CD4-positive, alpha-beta T cell (primary cell): ENCODE data around the gene NDRG2. TPM values are rescaled to one million over a fixed set of nuclear protein-coding genes. Genes with fewer than 3 reads are reported as not detected.

ENCODE experiments used
- ATAC-seq: fragments of 200-7000 bp; cut with Tn5 transposase; one replicate; pipeline ENCODE4 v1.10.0; 2022; ENCODE audit warnings: mild to moderate bottlenecking; ENCODE audit not compliant: poor library complexity
- CTCF ChIA-PET: fragments of 350-600 bp; sonication (Branson Sonifier 250); formaldehyde crosslinking; loops from one replicate; lab custom pipeline; 2021; ENCODE audit warnings: antibody characterized with exemption, inconsistent platforms; lab: Charles Lee
- POLR2A ChIA-PET: fragments of 350-600 bp; sonication (Branson Sonifier 250); formaldehyde crosslinking; loops from one replicate; lab custom pipeline; 2021; ENCODE audit warnings: antibody characterized with exemption, inconsistent platforms; lab: Charles Lee
- DNase-seq, 14 experiments: peaks; one replicate each; pipeline ENCODE4 v3.0.0-alpha.2; 2013 to 2020; ENCODE audit warnings: mixed read lengths in 2 of 14
- H3K27ac ChIP-seq, 2 donors: one replicate each; pipeline versions ENCODE4 v1.5.1 to v1.7.0; 2013; ENCODE audit warnings: low read length in 2 of 2, low read depth in 1 of 2, mild to moderate bottlenecking in 1 of 2
- H3K27me3 ChIP-seq, 2 experiments: 1 replicate in 1 of 2; 2 replicates in 1 of 2; pipeline versions ENCODE4 v1.6.1 to v1.7.0; 2013; ENCODE audit warnings: low read length in 2 of 2, control low read depth in 1 of 2, mild to moderate bottlenecking in 1 of 2, moderate library complexity in 1 of 2; ENCODE audit not compliant: insufficient read depth in 2 of 2, control insufficient read depth in 1 of 2
- H3K36me3 ChIP-seq: one replicate; pipeline ENCODE4 v1.6.1; 2013; ENCODE audit warnings: low read length, control low read depth; ENCODE audit not compliant: insufficient read depth
- H3K4me1 ChIP-seq: one replicate; pipeline ENCODE4 v1.6.1; 2013; ENCODE audit warnings: low read length, control low read depth; ENCODE audit not compliant: insufficient read depth
- H3K4me3 ChIP-seq: one replicate; pipeline ENCODE4 v1.5.1; 2013; ENCODE audit warnings: mild to moderate bottlenecking, low read length, moderate library complexity
- H3K9me3 ChIP-seq, 2 experiments: 1 replicate in 1 of 2; 2 replicates in 1 of 2; pipeline versions ENCODE4 v1.6.1 to v1.7.0; 2013; ENCODE audit warnings: low read length in 2 of 2, mild to moderate bottlenecking in 2 of 2, control low read depth in 1 of 2, moderate library complexity in 1 of 2; ENCODE audit not compliant: control insufficient read depth in 1 of 2, insufficient read depth in 1 of 2
- H3K27ac Mint-ChIP-seq: one replicate; pipeline ENCODE4 v1.8.0; 2020; ENCODE audit warnings: mixed read lengths
- H3K27me3 Mint-ChIP-seq: one replicate; pipeline ENCODE4 v1.8.0; 2021; ENCODE audit warnings: mixed read lengths
- H3K36me3 Mint-ChIP-seq: one replicate; pipeline ENCODE4 v1.8.0; 2021; ENCODE audit warnings: low read depth, mixed read lengths
- H3K4me1 Mint-ChIP-seq: one replicate; pipeline ENCODE4 v1.8.0; 2021; ENCODE audit warnings: low read depth, mixed read lengths
- H3K4me3 Mint-ChIP-seq: one replicate; pipeline ENCODE4 v1.8.0; 2020; ENCODE audit warnings: mild to moderate bottlenecking, mixed read lengths
- H3K9me3 Mint-ChIP-seq: one replicate; pipeline ENCODE4 v1.8.0; 2020; ENCODE audit warnings: mixed read lengths
- intact Hi-C, 2 experiments: fragments of 100-400 bp; cut with DNase I in 1 of 2; cut with micrococcal nuclease in 1 of 2; formaldehyde crosslinking; loops; one replicate each; pipeline versions ENCODE4 v1.15.1 to v1.9.0; 2023 to 2025; cut with DNase I, micrococcal nuclease
- microRNA-seq: library from miRNA; unstranded; fragments of <30 nt; microRNA quantifications from one replicate; pipeline ENCODE4 v1.2.0, GENCODE V29; 2021; ENCODE audit warnings: borderline microRNAs expressed, borderline replicate concordance
- total RNA-seq, 174 experiments: library from RNA in 2 of 174; stranded (reverse) in 2 of 174; gene quantifications; one replicate each; pipeline ENCODE4 v1.2.3 and lab custom pipeline; 2021 to 2026
- TF ChIP-seq, protein P1 (sequence below): fragments of 200-600 bp; IDR thresholded peaks from one replicate; pipeline ENCODE4 v1.8.0; 2022; ENCODE audit warnings: antibody characterized with exemption, mild to moderate bottlenecking

The NDRG2 gene
- total RNA-seq, 2 experiments from 2014 or later = 26.7 to 28.6 TPM

DNA sequence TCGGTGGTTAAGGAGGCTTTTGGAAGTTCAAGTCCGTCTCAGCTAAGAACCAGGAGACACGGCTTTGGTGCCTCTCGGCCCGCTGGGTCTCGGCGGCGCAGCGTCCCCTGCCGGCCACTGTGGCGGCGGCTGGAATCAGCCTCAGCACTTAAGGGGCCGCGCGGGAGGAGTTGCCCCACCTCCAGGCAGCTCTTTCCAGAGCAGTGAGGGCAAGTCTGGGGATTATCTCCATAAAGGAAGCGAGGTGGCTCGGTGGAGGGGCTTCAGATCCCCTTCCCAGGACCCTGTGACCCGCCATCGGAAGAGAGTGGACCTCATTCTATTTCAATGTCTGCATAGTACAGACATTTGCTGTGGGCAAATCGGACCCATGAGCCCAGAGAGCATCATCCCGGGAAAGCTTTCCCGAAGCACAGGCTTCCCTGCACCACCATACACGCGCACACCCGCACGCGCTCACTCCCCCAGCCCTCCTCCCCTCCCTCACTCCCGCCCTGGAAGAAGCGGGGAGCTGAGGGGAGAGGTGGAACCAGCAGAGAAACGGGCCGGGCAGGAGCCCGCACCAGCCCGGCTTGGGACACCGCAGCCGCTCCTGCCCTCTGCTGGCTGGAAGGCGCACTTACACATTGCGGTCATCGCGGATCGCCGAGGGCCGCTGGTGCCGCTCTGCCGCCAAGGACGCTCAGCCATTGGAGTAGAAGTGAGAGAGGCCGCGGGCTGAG, 53.7 kb downstream of the NDRG2 start:
- Mint-ChIP-seq H3K36me3 (no peaks in the 10 kb centered on the region), H3K4me1 (peaks cover 15% of the 10 kb centered on the region), H3K27ac (no peak overlapping the region), H3K9me3 (no peaks in the 10 kb centered on the region), H3K4me3 (peak overlapping the region; percentile 93), H3K27me3 (peaks cover 39% of the 10 kb centered on the region)
- ChIA-PET CTCF (interaction anchor here (0.5 to 2.6 kb wide), 35 partner anchors 8 to 1849 kb away, joined by 3 to 23 read pairs (median 4); partner anchors contain the start of genes RNASE2, RNASE4 and TMEM253), POLR2A (interaction anchor here (0.8 to 1.7 kb wide), 4 partner anchors 15 to 133 kb away, joined by 3 to 4 read pairs (median 4); no protein-coding TSS in a partner anchor)
- H3K27me3 ChIP-seq = peaks cover 12% of the 10 kb centered on the region in 2 experiments
- H3K9me3 ChIP-seq = no peaks in the 10 kb centered on the region
- H3K4me3 ChIP-seq = peak overlapping the region; percentile 69
- ATAC-seq = peak; percentile 87
- H3K36me3 ChIP-seq = no peaks in the 10 kb centered on the region
- TF ChIP-seq, protein P1, sequence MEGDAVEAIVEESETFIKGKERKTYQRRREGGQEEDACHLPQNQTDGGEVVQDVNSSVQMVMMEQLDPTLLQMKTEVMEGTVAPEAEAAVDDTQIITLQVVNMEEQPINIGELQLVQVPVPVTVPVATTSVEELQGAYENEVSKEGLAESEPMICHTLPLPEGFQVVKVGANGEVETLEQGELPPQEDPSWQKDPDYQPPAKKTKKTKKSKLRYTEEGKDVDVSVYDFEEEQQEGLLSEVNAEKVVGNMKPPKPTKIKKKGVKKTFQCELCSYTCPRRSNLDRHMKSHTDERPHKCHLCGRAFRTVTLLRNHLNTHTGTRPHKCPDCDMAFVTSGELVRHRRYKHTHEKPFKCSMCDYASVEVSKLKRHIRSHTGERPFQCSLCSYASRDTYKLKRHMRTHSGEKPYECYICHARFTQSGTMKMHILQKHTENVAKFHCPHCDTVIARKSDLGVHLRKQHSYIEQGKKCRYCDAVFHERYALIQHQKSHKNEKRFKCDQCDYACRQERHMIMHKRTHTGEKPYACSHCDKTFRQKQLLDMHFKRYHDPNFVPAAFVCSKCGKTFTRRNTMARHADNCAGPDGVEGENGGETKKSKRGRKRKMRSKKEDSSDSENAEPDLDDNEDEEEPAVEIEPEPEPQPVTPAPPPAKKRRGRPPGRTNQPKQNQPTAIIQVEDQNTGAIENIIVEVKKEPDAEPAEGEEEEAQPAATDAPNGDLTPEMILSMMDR = peak; percentile 89
- DNase-seq = peak; percentile 55 to 90 (median 70)
- peaks cover 15% of the 10 kb centered on the region for H3K4me1 ChIP-seq
- H3K27ac ChIP-seq = no peak overlapping the region
- intact Hi-C loops = loop anchor here (1.0 to 5.0 kb wide), 5 partner anchors 99 to 274 kb away; no protein-coding TSS in a partner anchor

- Histone ChIP-seq H3K4me3 (peak overlapping the region; percentile 69), H3K27me3 (peaks cover 12% of the 10 kb centered on the region in 2 experiments), H3K36me3 (no peaks in the 10 kb centered on the region), H3K9me3 (no peaks in the 10 kb centered on the region), H3K27ac (no peak overlapping the region), H3K4me1 (peaks cover 15% of the 10 kb centered on the region)
- TF ChIP-seq, protein P1 = no peak
- no peaks in the 10 kb centered on the region for H3K9me3 Mint-ChIP-seq
- no peak for ATAC-seq
- DNase-seq = no peak
- peak overlapping the region; percentile 93 for H3K4me3 Mint-ChIP-seq
- H3K27me3 Mint-ChIP-seq = peaks cover 42% of the 10 kb centered on the region
- H3K4me1 Mint-ChIP-seq = peaks cover 15% of the 10 kb centered on the region
- intact Hi-C loops = loop anchor here (2.0 to 5.0 kb wide), 2 partner anchors 98 to 272 kb away; no protein-coding TSS in a partner anchor
- ChIA-PET POLR2A (interaction anchor here (0.8 to 1.7 kb wide), 4 partner anchors 14 to 134 kb away, joined by 3 to 4 read pairs (median 4); no protein-coding TSS in a partner anchor), CTCF (interaction anchor here (0.5 to 2.6 kb wide), 32 partner anchors 8 to 1850 kb away, joined by 3 to 23 read pairs (median 4); partner anchors contain the start of genes RNASE2, RNASE4 and TMEM253)
- no peak overlapping the region for H3K27ac Mint-ChIP-seq
- H3K36me3 Mint-ChIP-seq = no peaks in the 10 kb centered on the region
Measured at GRCh38 chr14:20970647-20970982, 54.2 kb downstream of the NDRG2 start.

- intact Hi-C loops = no loop called here
- no peaks in the 10 kb centered on the region for H3K36me3 ChIP-seq
- DNase-seq (no peak), ATAC-seq (no peak)
- H3K36me3 Mint-ChIP-seq = no peaks in the 10 kb centered on the region
- H3K4me3 ChIP-seq = no peak overlapping the region
- H3K27ac Mint-ChIP-seq = no peak overlapping the region
- H3K9me3 ChIP-seq = no peaks in the 10 kb centered on the region
- no peak overlapping the region for H3K27ac ChIP-seq
- ChIA-PET CTCF (no interaction called here), POLR2A (no interaction called here)
- TF ChIP-seq, protein P1 = no peak
- peaks cover 54% of the 10 kb centered on the region for H3K27me3 Mint-ChIP-seq
- peaks cover 12 to 20% of the 10 kb centered on the region in 2 experiments for H3K27me3 ChIP-seq
- H3K9me3 Mint-ChIP-seq = no peaks in the 10 kb centered on the region
- H3K4me1 Mint-ChIP-seq = peaks cover 15% of the 10 kb centered on the region
- peaks cover 15% of the 10 kb centered on the region for H3K4me1 ChIP-seq
- no peak overlapping the region for H3K4me3 Mint-ChIP-seq
Measured at GRCh38 chr14:20969336-20969735, 55.5 kb downstream of the NDRG2 start.

Small RNA genes within 50 kb of the gene (microRNA-seq; reads per million reads assigned to microRNA genes)
- gene MIR6717 = not detected

Other genes with a start within 250 kb of the NDRG2 start
- gene RNASE6, start 243.8 kb downstream of the NDRG2 start, total RNA-seq = 1 to 10 TPM in 1 of 2 experiments, under 1 TPM in 1; 0.66 to 1.5 TPM
- not detected for gene RNASE1, start 222.2 kb downstream of the NDRG2 start, total RNA-seq
- gene RNASE3, start 133.7 kb downstream of the NDRG2 start, total RNA-seq = not detected
- gene RNASE2, start 69.6 kb downstream of the NDRG2 start, total RNA-seq = under 1 TPM; 0.34 to 0.36 TPM
- gene METTL17, start 35.1 kb downstream of the NDRG2 start, total RNA-seq = 10 to 100 TPM; 92.0 to 94.8 TPM
- gene SLC39A2, start 25.8 kb downstream of the NDRG2 start, total RNA-seq = not detected
- gene TPPP2, start 5.2 kb upstream of the NDRG2 start, total RNA-seq = not detected
- gene RNASE13, start 9.7 kb upstream of the NDRG2 start, total RNA-seq = not detected
- not detected for gene RNASE7, start 17.3 kb upstream of the NDRG2 start, total RNA-seq
- not detected for gene RNASE8, start 32.8 kb upstream of the NDRG2 start, total RNA-seq
- 1 to 10 TPM; 1.2 to 1.3 TPM for gene ARHGEF40, start 45.2 kb upstream of the NDRG2 start, total RNA-seq
- 10 to 100 TPM; 15.2 to 15.5 TPM for gene ZNF219, start 73.6 kb upstream of the NDRG2 start, total RNA-seq
- gene TMEM253, start 76.0 kb upstream of the NDRG2 start, total RNA-seq = not detected
- gene OR5AU1, start 131.0 kb upstream of the NDRG2 start, total RNA-seq = not detected
- 100 to 1,000 TPM; 507 to 528 TPM for gene HNRNPC, start 244.4 kb upstream of the NDRG2 start, total RNA-seq